Activated T-cell treated with anti-CD3 and anti-CD28 coated beads, Interleukin-2, amount 50 U/mL, for 72 hours (primary cell): Measurements from ENCODE around the gene GABRP. TPM values are rescaled to one million over a fixed set of nuclear protein-coding genes. Genes with fewer than 3 reads are reported as not detected.
A peak's percentile ranks its signal among the peaks of the same experiment; 100 is the strongest.

Experiments
- ATAC-seq, 2 donors: fragments of 150-1000 bp; cut with Tn5 transposase; replicated peaks in 1 of 2; 2 replicates each; pipeline ENCODE4 v1.10.0; 2021; ENCODE audit warnings: moderate library complexity in 2 of 2, mild to moderate bottlenecking in 1 of 2
- DNase-seq, 2 donors: peaks; one replicate each; pipeline ENCODE4 v3.0.0; 2021 to 2022; ENCODE audit warnings: mixed read lengths in 1 of 2
- H3K27ac Mint-ChIP-seq: one replicate; pipeline ENCODE4 v1.8.0; 2022; ENCODE audit warnings: mild to moderate bottlenecking, moderate library complexity, mixed read lengths
- H3K27me3 Mint-ChIP-seq: one replicate; pipeline ENCODE4 v1.8.0; 2022; ENCODE audit warnings: low read depth, mixed read lengths
- H3K36me3 Mint-ChIP-seq, 2 donors: one replicate each; pipeline ENCODE4 v1.8.0; 2022; ENCODE audit warnings: mixed read lengths in 2 of 2, mild to moderate bottlenecking in 1 of 2; ENCODE audit not compliant: insufficient read depth in 2 of 2
- H3K4me1 Mint-ChIP-seq: one replicate; pipeline ENCODE4 v1.8.0; 2022; ENCODE audit warnings: low read depth, mixed read lengths
- H3K4me3 Mint-ChIP-seq, 2 donors: one replicate each; pipeline ENCODE4 v1.8.0; 2022; ENCODE audit warnings: mild to moderate bottlenecking in 2 of 2, mixed read lengths in 2 of 2, moderate library complexity in 2 of 2
- H3K9me3 Mint-ChIP-seq, 2 donors: one replicate each; pipeline ENCODE4 v1.8.0; 2022; ENCODE audit warnings: mixed read lengths in 2 of 2
- total RNA-seq, 2 donors: library from RNA; stranded (reverse); gene quantifications; one replicate each; pipeline ENCODE4 v1.2.3, GENCODE V29; 2022

GABRP gene
- total RNA-seq, 2 donors from 2014 or later: not detected

DNA sequence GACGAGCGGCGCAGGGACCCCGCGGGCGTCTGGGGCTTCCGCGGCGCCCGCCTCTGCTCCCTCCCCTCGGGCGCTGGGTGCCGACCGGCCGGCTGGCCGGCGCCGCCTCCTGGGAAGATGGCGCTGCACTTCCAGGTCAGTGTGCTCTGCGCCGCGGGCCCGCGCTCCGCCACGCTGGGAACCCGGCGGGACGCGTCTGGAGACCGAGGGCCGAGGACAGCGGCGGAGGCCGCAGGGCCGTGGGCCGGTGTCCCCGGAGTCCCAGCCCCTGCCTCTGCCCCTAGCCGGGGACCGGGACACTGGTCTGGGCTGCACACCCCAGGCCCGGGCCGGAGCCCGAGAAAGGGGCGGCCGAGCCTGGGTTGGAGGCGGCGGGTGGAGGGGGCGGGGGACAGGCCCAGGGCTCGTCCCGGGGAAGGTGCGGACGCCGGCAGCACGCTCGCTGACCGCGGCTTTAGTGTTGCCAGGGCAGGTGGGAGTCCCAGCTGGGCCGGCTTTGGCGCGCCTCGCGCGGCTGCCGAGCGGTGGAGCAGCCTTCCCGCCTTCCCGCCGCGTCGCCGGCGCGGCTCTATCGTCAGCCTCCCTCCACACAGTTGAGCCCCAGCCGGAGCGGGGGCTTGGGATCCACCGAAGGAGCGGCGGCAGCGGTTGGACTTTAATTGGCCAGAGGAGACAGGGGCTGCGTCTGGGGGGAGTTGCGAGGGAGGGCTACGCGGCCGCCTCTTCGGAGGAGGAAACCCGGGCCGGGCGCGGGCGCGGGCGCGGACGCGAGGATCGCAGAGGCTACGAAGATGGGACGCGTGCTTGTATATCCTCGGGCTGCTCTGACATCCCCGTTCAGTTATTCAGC is 78.6 kb downstream of the GABRP start, which contains the start of gene RANBP17:
Gene RANBP17 (plus strand): TSS at position 102 of the 850 bp plus-strand sequence.
- Mint-ChIP-seq H3K4me3 (peak within 1 kb of the TSS; percentile 21 to 53), H3K27me3 (peaks cover 38% of the 10 kb centered on the region), H3K36me3 (peaks cover 14 to 15% of the 10 kb centered on the region in 2 donors), H3K27ac (no peak within 1 kb of the TSS), H3K9me3 (peaks cover 15 to 17% of the 10 kb centered on the region in 2 donors), H3K4me1 (peaks cover 5% of the 10 kb centered on the region)
- ATAC-seq (peak in 1 of 2 donors; percentile 40), DNase-seq (no peak)

GRCh38 chr5:170863646-170864045 is 80.1 kb downstream of the GABRP start:
- Mint-ChIP-seq H3K4me1 (peaks cover 5% of the 10 kb centered on the region), H3K27ac (no peak overlapping the region), H3K36me3 (peaks cover 14 to 15% of the 10 kb centered on the region in 2 donors), H3K9me3 (peaks cover 15 to 16% of the 10 kb centered on the region in 2 donors), H3K4me3 (no peak overlapping the region), H3K27me3 (peaks cover 43% of the 10 kb centered on the region)
- no peak for ATAC-seq
- no peak for DNase-seq

Other genes with a start within 250 kb of the GABRP start
- not detected for gene RANBP17, start 78.3 kb downstream of the GABRP start, total RNA-seq